ENCODE measurements around the gene OST4. TPM values are rescaled to one million over a fixed set of nuclear protein-coding genes. Genes with fewer than 3 reads are reported as not detected.
"Not testable (repeated sequence)": the region's sequence is repeated elsewhere in the genome, so short reads cannot be mapped to it uniquely, and the experiment has no call there.

The OST4 gene
- total and polyA plus RNA-seq, 8 donors = 231 to 407 (median 273) TPM

DNA sequence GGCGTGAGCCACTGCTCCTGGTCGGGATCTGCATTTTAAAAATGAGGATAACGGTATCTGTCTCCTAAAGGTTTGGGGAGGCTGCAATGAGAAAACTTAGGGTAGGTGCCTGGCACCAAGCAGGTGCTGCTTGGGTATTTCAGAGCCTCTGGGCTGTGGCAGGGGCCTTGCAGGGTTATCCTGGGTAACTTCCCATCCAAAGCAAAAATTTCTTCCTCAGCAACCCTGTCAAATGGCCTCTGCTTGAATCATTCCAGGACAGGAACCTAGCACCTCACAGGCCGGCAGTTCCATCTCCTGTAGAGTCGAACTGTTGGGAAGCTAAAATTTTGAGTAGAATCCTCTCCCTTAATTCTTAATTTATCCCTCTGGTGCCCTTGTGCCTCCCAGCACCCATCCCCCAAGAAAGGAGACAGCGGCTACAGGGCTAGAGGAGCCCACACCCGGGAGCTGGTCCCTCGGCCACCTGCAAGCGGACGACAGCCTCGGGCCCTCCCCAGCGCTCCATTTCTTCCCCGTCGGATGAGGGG is 46.6 kb upstream of the OST4 start:
- Histone ChIP-seq H3K36me3 (no peaks in the 10 kb centered on the region), H3K27me3 (peaks cover 16 to 48% of the 10 kb centered on the region in 2 donors), H3K27ac (no peak overlapping the region), H3K4me3 (peak overlapping the region; percentile 24 to 28), H3K9me3 (no peaks in the 10 kb centered on the region), H3K4me1 (peaks cover 5 to 17% of the 10 kb centered on the region in 2 donors)
- no peak for DNase-seq
- intact Hi-C loops (cut with DNase I) = no loop called here
- TF ChIP-seq, protein P1, sequence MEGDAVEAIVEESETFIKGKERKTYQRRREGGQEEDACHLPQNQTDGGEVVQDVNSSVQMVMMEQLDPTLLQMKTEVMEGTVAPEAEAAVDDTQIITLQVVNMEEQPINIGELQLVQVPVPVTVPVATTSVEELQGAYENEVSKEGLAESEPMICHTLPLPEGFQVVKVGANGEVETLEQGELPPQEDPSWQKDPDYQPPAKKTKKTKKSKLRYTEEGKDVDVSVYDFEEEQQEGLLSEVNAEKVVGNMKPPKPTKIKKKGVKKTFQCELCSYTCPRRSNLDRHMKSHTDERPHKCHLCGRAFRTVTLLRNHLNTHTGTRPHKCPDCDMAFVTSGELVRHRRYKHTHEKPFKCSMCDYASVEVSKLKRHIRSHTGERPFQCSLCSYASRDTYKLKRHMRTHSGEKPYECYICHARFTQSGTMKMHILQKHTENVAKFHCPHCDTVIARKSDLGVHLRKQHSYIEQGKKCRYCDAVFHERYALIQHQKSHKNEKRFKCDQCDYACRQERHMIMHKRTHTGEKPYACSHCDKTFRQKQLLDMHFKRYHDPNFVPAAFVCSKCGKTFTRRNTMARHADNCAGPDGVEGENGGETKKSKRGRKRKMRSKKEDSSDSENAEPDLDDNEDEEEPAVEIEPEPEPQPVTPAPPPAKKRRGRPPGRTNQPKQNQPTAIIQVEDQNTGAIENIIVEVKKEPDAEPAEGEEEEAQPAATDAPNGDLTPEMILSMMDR (IDR thresholded peaks at IDR 0.05) = no peak
- ATAC-seq = no peak

DNA sequence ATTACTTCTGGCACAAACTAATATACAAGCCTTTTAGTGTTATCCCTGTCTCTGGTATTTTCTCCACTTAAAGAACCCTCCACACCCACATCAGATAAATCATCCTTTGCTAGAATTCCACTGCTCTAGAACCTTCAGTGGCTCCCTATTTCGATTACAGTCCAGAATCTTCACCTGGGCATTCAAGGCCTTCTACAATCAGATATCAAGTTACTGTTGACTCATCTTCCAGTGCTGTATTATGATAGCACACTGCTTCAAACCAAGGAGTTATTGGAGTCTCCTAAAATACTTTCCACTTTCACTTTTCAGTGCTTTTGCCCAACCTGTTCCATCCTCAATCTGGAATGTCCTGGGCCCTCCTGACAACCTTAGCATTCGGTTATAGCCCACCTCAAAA is 44.1 kb upstream of the OST4 start:
- intact Hi-C loops (cut with DNase I) = no loop called here
- no peak for DNase-seq
- Histone ChIP-seq H3K27ac (no peak overlapping the region), H3K4me3 (no peak overlapping the region), H3K4me1 (peaks cover 5 to 11% of the 10 kb centered on the region in 2 donors), H3K36me3 (no peaks in the 10 kb centered on the region), H3K27me3 (peaks cover 16 to 47% of the 10 kb centered on the region in 2 donors), H3K9me3 (no peaks in the 10 kb centered on the region)
- ATAC-seq = no peak
- TF ChIP-seq, protein P1 (IDR thresholded peaks at IDR 0.05) = no peak

DNA sequence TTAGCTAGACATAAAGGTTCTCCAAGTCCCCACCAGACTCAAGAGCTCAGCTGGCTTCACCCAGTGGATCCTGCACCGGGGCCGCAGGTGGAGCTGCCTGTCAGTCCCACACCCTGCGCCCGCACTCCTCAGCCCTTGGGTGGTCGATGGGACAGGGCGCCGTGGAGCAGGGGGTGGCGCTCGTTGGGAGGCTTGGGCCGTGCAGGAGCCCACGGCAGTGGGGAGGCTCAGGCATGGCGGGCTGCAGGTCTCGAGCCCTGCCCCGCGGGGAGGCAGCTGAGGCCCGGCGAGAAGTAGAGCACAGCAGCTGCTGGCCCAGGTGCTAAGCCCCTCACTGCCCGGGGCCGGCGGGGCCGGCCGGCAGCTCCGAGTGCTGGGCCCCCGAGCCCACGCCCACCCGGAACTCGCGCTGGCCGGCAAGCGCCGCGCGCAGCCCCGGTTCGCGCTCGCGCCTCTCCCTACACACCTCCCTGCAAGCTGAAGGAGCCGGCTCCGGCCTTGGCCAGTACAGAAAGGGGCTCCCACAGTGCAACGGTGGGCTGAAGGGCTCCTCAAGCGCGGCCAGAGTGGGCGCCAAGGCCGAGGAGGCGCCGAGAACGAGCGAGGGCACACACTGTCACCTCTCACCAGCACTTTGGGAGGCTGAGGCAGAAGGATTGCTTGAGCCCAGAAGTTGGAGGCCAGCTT is 40.1 kb upstream of the OST4 start:
- H3K27me3 ChIP-seq; H3K4me1 ChIP-seq; H3K27ac ChIP-seq; H3K9me3 ChIP-seq; H3K36me3 ChIP-seq; DNase-seq; H3K4me3 ChIP-seq; ATAC-seq; intact Hi-C loops (cut with DNase I): not testable (repeated sequence)

DNA sequence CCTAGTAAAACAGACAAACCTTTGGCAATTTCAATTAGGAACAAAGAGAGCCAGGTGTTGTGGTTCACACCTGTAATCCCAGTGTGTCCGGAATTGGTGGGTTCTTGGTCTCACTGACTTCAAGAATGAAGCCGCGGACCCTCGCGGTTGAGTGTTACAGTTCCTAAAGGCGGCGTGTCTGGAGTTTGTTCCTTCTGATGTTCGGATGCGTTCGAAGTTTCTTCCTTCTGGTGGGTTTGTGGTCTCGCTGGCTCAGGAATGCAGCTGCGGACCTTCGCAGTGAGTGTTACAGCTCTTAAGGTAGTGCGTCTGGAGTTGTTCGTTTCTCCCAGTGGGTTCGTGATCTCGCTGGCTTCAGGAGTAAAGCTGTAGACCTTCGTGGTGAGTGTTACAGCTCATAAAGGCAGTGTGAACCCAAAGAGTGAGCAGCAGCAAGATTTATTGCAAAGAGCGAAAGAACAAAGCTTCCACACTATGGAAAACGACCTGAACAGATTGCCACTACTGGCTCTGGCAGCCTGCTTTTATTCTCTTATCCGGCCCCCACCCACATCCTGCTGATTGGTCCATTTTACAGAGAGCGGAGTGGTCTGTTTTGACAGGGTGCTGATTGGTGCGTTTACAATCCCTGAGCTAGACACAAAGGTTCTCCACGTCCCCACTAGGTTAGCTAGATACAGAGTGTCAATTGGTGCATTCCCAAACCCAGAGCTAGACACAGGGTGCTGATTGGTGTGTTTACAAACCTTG is 39.3 kb upstream of the OST4 start:
- H3K36me3 ChIP-seq; H3K4me1 ChIP-seq; H3K9me3 ChIP-seq; H3K27ac ChIP-seq; H3K27me3 ChIP-seq; intact Hi-C loops (cut with DNase I); DNase-seq; ATAC-seq; H3K4me3 ChIP-seq: not testable (repeated sequence)

DNA sequence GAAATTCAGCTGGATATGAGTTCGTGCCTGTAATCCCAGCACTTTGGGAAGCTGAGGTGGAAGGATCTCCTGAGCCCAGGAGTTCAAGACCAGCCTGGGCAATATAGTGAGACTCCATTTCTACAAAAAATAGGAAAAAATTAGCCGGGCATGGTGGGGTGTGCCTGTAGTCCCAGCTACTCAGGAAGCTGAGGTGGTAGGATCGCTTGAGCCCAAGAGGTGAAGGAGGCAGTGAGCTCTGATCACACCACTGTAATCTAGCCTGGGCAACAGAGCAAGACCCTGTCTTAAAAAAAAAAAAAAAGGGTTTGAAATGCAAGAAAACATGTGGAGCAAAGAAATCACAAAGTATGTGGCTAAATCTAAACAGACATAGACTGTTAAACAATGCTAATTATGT is 37.6 kb upstream of the OST4 start:
- no peaks in the 10 kb centered on the region for H3K9me3 ChIP-seq
- intact Hi-C loops (cut with DNase I) = no loop called here
- no peak for DNase-seq
- TF ChIP-seq, protein P1 (IDR thresholded peaks at IDR 0.05) = no peak
- ATAC-seq = no peak
- H3K4me3 ChIP-seq = no peak overlapping the region
- no peaks in the 10 kb centered on the region for H3K36me3 ChIP-seq
- H3K27me3 ChIP-seq = peaks cover 0 to 4% of the 10 kb centered on the region in 2 donors
- H3K27ac ChIP-seq = no peak overlapping the region
- H3K4me1 ChIP-seq = no peaks in the 10 kb centered on the region

DNA sequence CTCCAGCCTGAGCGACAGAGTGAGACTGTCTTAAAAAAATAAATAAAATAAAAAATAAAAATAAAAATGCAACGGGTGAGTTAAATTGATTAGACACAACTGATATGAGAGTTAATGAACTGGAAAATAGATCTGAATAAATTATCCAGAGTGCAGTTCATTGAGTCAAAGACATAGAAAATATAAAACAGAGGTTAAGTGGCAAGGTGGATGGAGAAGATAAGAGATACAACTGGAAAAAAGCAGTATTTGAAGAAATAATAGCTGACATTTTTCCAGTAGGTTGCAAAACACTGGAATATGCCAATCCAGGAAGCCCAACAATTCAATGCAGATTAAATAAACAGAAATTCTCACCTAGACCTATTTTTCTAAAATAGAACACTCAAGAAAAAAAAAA is 36.8 kb upstream of the OST4 start:
- TF ChIP-seq, protein P1 (IDR thresholded peaks at IDR 0.05) = no peak
- DNase-seq (no peak), ATAC-seq (no peak)
- no peaks in the 10 kb centered on the region for H3K4me1 ChIP-seq
- peaks cover 0 to 10% of the 10 kb centered on the region in 2 donors for H3K27me3 ChIP-seq
- intact Hi-C loops (cut with DNase I) = no loop called here
- H3K4me3 ChIP-seq = no peak overlapping the region
- H3K9me3 ChIP-seq = no peaks in the 10 kb centered on the region
- H3K27ac ChIP-seq = no peak overlapping the region
- no peaks in the 10 kb centered on the region for H3K36me3 ChIP-seq
